HCT116 (cell line): ENCODE results near the gene TUBA4B. TPM values are rescaled to one million over a fixed set of nuclear protein-coding genes. Genes with fewer than 3 reads are reported as not detected.
A peak's percentile ranks its signal among the peaks of the same experiment; 100 is the strongest.

Experiments used
- ATAC-seq: fragments of 200-7000 bp; cut with Tn5 transposase; 2 replicates; pipeline ENCODE4 v1.9.1; 2020; ENCODE audit warnings: mild to moderate bottlenecking, moderate library complexity
- BruUV-seq: library from RNA; stranded (reverse); fragments of 400-500 nt; replicated peaks from 2 replicates; lab custom pipeline; 2021; lab: Mats Ljungman, UMichigan
- CTCF ChIA-PET: fragments of 300-600 bp; sonication (Branson Sonifier 250); formaldehyde crosslinking; loops from one replicate; lab custom pipeline; 2021; ENCODE audit warnings: antibody characterized with exemption; lab: Charles Lee
- POLR2A ChIA-PET: fragments of 300-600, 350-600 bp; sonication (Branson Sonifier 250); formaldehyde crosslinking; loops from one replicate; lab custom pipeline; 2021; ENCODE audit warnings: antibody characterized with exemption; lab: Charles Lee
- RAD21 ChIA-PET, 2 experiments: fragments of 300-600 bp; sonication (Branson Sonifier 250); formaldehyde crosslinking; loops; one replicate each; lab custom pipeline; 2023; ENCODE audit warnings: low total read pairs in 2 of 2; ENCODE audit not compliant: uncharacterized antibody in 2 of 2, unreplicated experiment in 2 of 2, low non-redundant PET in 1 of 2; lab: Charles Lee
- DNase-seq: peaks from one replicate; pipeline ENCODE4 v3.0.0-alpha.2; 2010; ENCODE audit warnings: low read depth, low spot score
- H2AFZ ChIP-seq: fragments of 200-600 bp; shearing (Covaris generic), sonication (generic); 2 replicates; pipeline ENCODE4 v1.6.1; 2017; ENCODE audit warnings: low read depth, mixed run types, mixed read lengths, antibody characterized with exemption, low read length; ENCODE audit not compliant: poor library complexity, severe bottlenecking
- H3K27ac ChIP-seq: 2 replicates; pipeline ENCODE4 v1.5.1; 2012; ENCODE audit warnings: low read depth, low read length
- H3K27me3 ChIP-seq: fragments of 200-600 bp; sonication (generic); 2 replicates; pipeline ENCODE4 v1.6.1; 2016; ENCODE audit warnings: mixed run types, low read length, mixed read lengths; ENCODE audit not compliant: insufficient read depth
- H3K36me3 ChIP-seq, 2 experiments: fragments of 200-500 bp in 1 of 2; fragments of 200-600 bp in 1 of 2; sonication (Bioruptor generic) in 1 of 2; sonication (generic) in 1 of 2; 2 replicates each; pipeline versions ENCODE4 v1.5.1 to v1.6.1; 2014 to 2016; ENCODE audit warnings: low read length in 2 of 2, inconsistent platforms in 1 of 2, mixed read lengths in 1 of 2, mixed run types in 1 of 2; ENCODE audit not compliant: insufficient read depth in 2 of 2, control insufficient read depth in 1 of 2
- H3K4me1 ChIP-seq, 2 experiments: fragments of 200-600 bp in 1 of 2; sonication (generic) in 1 of 2; 2 replicates each; pipeline versions ENCODE4 v1.5.1 to v1.6.1; 2012 to 2017; ENCODE audit warnings: low read length in 2 of 2, inconsistent platforms in 1 of 2, mild to moderate bottlenecking in 1 of 2, mixed read lengths in 1 of 2, mixed run types in 1 of 2, moderate library complexity in 1 of 2; ENCODE audit not compliant: insufficient read depth in 2 of 2, control insufficient read depth in 1 of 2
- H3K4me2 ChIP-seq: fragments of 200-600 bp; sonication (generic); 2 replicates; pipeline ENCODE4 v1.6.1; 2017; ENCODE audit warnings: mixed run types, low read length, mixed read lengths
- H3K4me3 ChIP-seq, 2 experiments: fragments of 200-600 bp in 1 of 2; sonication (generic) in 1 of 2; replicated peaks in 1 of 2; 2 replicates each; pipeline ENCODE4 v1.5.1; 2011 to 2016; ENCODE audit warnings: low read length in 2 of 2, control low read depth in 1 of 2, low read depth in 1 of 2, mild to moderate bottlenecking in 1 of 2, mixed read lengths in 1 of 2, mixed run types in 1 of 2
- H3K79me2 ChIP-seq: fragments of 200-600 bp; sonication (generic); 2 replicates; pipeline ENCODE4 v1.6.1; 2017; ENCODE audit warnings: mild to moderate bottlenecking, mixed run types, low read length, moderate library complexity, mixed read lengths; ENCODE audit not compliant: insufficient read depth
- H3K9ac ChIP-seq: fragments of 200-600 bp; sonication (generic); 2 replicates; pipeline ENCODE4 v1.6.1; 2016; ENCODE audit warnings: low read length, mixed read lengths
- H3K9me2 ChIP-seq: fragments of 200-600 bp; sonication (generic), shearing (Covaris generic); 2 replicates; pipeline ENCODE4 v1.6.1; 2017; ENCODE audit warnings: mixed run types, mild to moderate bottlenecking, moderate library complexity; ENCODE audit not compliant: insufficient read depth
- H3K9me3 ChIP-seq, 2 experiments: fragments of 200-500 bp in 1 of 2; fragments of 200-600 bp in 1 of 2; sonication (Bioruptor generic) in 1 of 2; sonication (generic) in 1 of 2; 2 replicates each; pipeline ENCODE4 v1.6.1; 2014 to 2017; ENCODE audit warnings: low read length in 2 of 2, mixed read lengths in 2 of 2, inconsistent platforms in 1 of 2, low read depth in 1 of 2, mild to moderate bottlenecking in 1 of 2, mixed run types in 1 of 2, moderate library complexity in 1 of 2; ENCODE audit not compliant: control insufficient read depth in 1 of 2, insufficient read depth in 1 of 2
- H4K20me1 ChIP-seq: fragments of 200-600 bp; sonication (generic), shearing (Covaris generic); 2 replicates; pipeline ENCODE4 v1.6.1; 2017; ENCODE audit warnings: mixed run types, mild to moderate bottlenecking, moderate library complexity; ENCODE audit not compliant: insufficient read depth
- ATF3 ChIP-seq: IDR thresholded peaks from 2 replicates; pipeline ENCODE4 v1.6.1; 2012
- CEBPB ChIP-seq: IDR thresholded peaks from 2 replicates; pipeline ENCODE4 v1.6.1; 2012; ENCODE audit warnings: low read depth
- ELF1 ChIP-seq: IDR thresholded peaks from 2 replicates; pipeline ENCODE4 v1.6.1; 2012; ENCODE audit warnings: low read depth, borderline replicate concordance
- EZH2 ChIP-seq: fragments of 200-600 bp; sonication (generic); IDR thresholded peaks from 2 replicates; pipeline ENCODE4 v1.6.1; 2017; ENCODE audit warnings: antibody characterized with exemption, mixed run types
- POLR2AphosphoS5 ChIP-seq: IDR thresholded peaks from 2 replicates; pipeline ENCODE4 v1.6.1; 2011; ENCODE audit warnings: mild to moderate bottlenecking, low read depth, low read length, moderate library complexity
- SIN3A ChIP-seq: IDR thresholded peaks from 2 replicates; pipeline ENCODE4 v1.6.1; 2012; ENCODE audit warnings: low read depth
- TCF7L2 ChIP-seq: IDR thresholded peaks from 2 replicates; pipeline ENCODE4 v1.7.0; 2011; ENCODE audit warnings: borderline replicate concordance, inconsistent platforms; ENCODE audit not compliant: insufficient read depth, insufficient read length; ENCODE audit errors: extremely low read depth
- YY1 ChIP-seq: IDR thresholded peaks from 2 replicates; pipeline ENCODE4 v1.6.1; 2011; ENCODE audit warnings: low read length, low read depth, moderate library complexity, mild to moderate bottlenecking; ENCODE audit not compliant: insufficient replicate concordance; ENCODE audit errors: extremely low read depth
- ZFX ChIP-seq: fragments of 450-650 bp; IDR thresholded peaks from 2 replicates; pipeline ENCODE4 v1.6.1; 2017
- ZNF274 ChIP-seq: fragments of 200-500 bp; sonication (Bioruptor generic); IDR thresholded peaks from 2 replicates; pipeline ENCODE4 v1.6.1; 2014; ENCODE audit warnings: mild to moderate bottlenecking, low read depth, low read length, inconsistent platforms
- intact Hi-C: fragments of 100-400 bp; cut with micrococcal nuclease; formaldehyde crosslinking; loops from 2 replicates; pipeline ENCODE4 v1.10.0; 2022
- total RNA-seq: library from RNA; stranded (reverse); gene quantifications from one replicate; pipeline ENCODE4 v1.2.1, GENCODE V29; 2021; ENCODE audit not compliant: unreplicated experiment

TUBA4B gene
- total RNA-seq, 1 experiment from 2014 or later, result not detected

GRCh38 chr2:219273937-219274336 lies 20.9 kb downstream of the TUBA4B start:
- H3K9ac ChIP-seq, result peak overlapping the region; percentile 60
- ATAC-seq, result peak; percentile 77

GRCh38 chr2:219274361-219274921 lies 21.4 kb downstream of the TUBA4B start:
- H3K4me3 ChIP-seq, result peak overlapping the region; percentile 3 to 50
- TF ChIP-seq ELF1 (no peak), ZNF274 (no peak), YY1 (no peak), ATF3 (no peak), CEBPB (no peak), TCF7L2 (peak; percentile 67), ZFX (no peak)
- H3K27ac ChIP-seq, result peak overlapping the region; percentile 76
- RAD21 ChIA-PET, result interaction anchor here in 1 of 2 experiments (0.9 to 1.1 kb wide), 2 partner anchors 22 to 25 kb away, joined by 3 to 5 read pairs; partner anchors contain the start of gene TUBA4B
- H3K4me1 ChIP-seq, result peaks cover 42 to 59% of the 10 kb centered on the region in 2 experiments
- POLR2A ChIA-PET, result interaction anchor here (1.1 to 1.6 kb wide), 8 partner anchors 8 to 45 kb away, joined by 3 to 8 read pairs (median 4); partner anchors contain the start of genes ANKZF1, ATG9A, GLB1L and STK16
- CTCF ChIA-PET, result interaction anchor here (1.0 to 1.6 kb wide), 4 partner anchors 20 to 245 kb away, joined by 3 to 22 read pairs (median 5); partner anchors contain the start of genes ANKZF1 and ATG9A
- no TSS peak for BruUV-seq
- H3K9ac ChIP-seq, result peak overlapping the region; percentile 60
- peaks cover 6% of the 10 kb centered on the region; the same call in 1 of the 2 replicates for H3K27me3 ChIP-seq
- no peaks in the 10 kb centered on the region for H4K20me1 ChIP-seq
- ATAC-seq (peak; percentile 47), DNase-seq (peak; percentile 64)
- no peaks in the 10 kb centered on the region for H3K9me3 ChIP-seq
- no peaks in the 10 kb centered on the region for H3K9me2 ChIP-seq
- no peaks in the 10 kb centered on the region for H3K36me3 ChIP-seq
- H2AFZ ChIP-seq, result peak overlapping the region; percentile 66
- intact Hi-C loops, result loop anchor here (1.0 kb wide), 2 partner anchors 45 to 55 kb away; partner anchors contain the start of genes ANKZF1 and ATG9A
- H3K79me2 ChIP-seq, result no peaks in the 10 kb centered on the region
- peak overlapping the region; percentile 92 for H3K4me2 ChIP-seq

More at GRCh38 chr2:219273937-219274336, 20.9 kb downstream of the TUBA4B start:
- Histone ChIP-seq H3K79me2 (no peaks in the 10 kb centered on the region), H3K4me1 (peaks cover 42 to 55% of the 10 kb centered on the region in 2 experiments), H3K9me3 (no peaks in the 10 kb centered on the region), H3K27ac (peak overlapping the region; percentile 76), H3K27me3 (peaks cover 6% of the 10 kb centered on the region; the same call in 1 of the 2 replicates), H3K36me3 (no peaks in the 10 kb centered on the region), H4K20me1 (no peaks in the 10 kb centered on the region), H3K4me3 (peak overlapping the region; percentile 3 to 50), H3K4me2 (peak overlapping the region; percentile 92), H2AFZ (peak overlapping the region; percentile 66), H3K9me2 (no peaks in the 10 kb centered on the region)
- peak; percentile 72 for DNase-seq
- CTCF ChIA-PET, result interaction anchor here (1.4 to 1.6 kb wide), 3 partner anchors 21 to 244 kb away, joined by 4 to 22 read pairs (median 6); no protein-coding TSS in a partner anchor
- RAD21 ChIA-PET, result interaction anchor here in 1 of 2 experiments (1.1 kb wide), 1 partner anchor 25 kb away, joined by 3 read pairs; no protein-coding TSS in a partner anchor
- peak; percentile 40; the same call in 1 of the 2 replicates for TF ChIP-seq POLR2AphosphoS5
- peak; percentile 36 for TF ChIP-seq YY1
- TF ChIP-seq SIN3A, result no peak
- TF ChIP-seq EZH2, result no peak
- POLR2A ChIA-PET, result interaction anchor here (0.6 to 1.6 kb wide), 9 partner anchors 9 to 68 kb away, joined by 3 to 8 read pairs (median 4); partner anchors contain the start of genes ANKZF1, ATG9A, GLB1L and STK16
- intact Hi-C loops, result loop anchor here (1.0 kb wide), 2 partner anchors 45 to 55 kb away; partner anchors contain the start of genes ANKZF1 and ATG9A
- no TSS peak for BruUV-seq
